ENCODE data around the gene VPS26A.
"Not testable (repeated sequence)": the region's sequence is repeated elsewhere in the genome, so short reads cannot be mapped to it uniquely, and the experiment has no call there.

Gene VPS26A

DNA sequence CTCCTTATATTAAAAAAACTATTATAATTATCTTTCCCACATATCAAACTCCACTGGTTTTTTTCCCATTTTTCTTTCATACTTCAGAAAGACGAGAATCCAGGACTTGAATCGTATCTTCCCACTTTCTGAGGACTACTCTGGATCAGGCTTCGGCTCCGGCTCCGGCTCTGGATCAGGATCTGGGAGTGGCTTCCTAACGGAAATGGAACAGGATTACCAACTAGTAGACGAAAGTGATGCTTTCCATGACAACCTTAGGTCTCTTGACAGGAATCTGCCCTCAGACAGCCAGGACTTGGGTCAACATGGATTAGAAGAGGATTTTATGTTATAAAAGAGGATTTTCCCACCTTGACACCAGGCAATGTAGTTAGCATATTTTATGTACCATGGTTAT, 20.2 kb upstream of the VPS26A start:
- DNase-seq (ENCODE audit: low spot score), result no peak

DNA sequence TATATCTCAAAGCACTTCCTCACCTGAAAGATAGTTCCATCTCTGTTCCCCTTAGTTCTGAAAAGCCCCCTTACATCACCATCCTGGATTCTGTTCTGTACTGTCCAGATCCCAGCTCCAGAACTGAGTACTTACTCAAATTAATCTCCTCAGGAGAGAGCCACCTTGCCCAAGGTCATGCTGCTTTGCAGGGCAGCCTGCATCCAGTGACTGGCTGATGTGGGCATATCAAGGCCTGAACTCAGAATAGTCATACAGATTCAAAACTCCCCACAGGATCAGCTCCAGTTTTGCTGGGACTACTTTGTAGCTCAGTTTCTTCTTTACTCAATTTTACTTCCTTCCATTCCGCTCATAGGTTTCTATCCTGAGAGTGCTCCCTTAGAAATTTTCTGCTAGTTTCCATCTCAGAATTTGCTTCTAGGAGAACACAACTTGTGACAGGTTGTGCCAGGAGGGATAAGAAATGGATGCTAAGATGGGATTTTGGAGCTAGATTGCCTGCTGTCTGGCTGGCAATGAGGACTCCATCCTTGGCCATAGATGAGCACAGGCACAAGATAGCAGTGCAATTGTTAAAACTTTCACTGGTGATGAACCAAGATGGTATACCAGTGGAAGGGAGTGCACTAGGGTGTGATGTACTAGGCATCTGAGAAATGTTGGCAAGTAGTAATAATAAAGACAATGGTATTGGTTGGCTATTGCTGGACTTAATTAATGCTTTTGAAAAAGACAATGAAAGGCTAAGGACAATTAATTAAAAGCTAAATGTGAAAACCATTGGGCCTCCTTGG, 18.8 kb upstream of the VPS26A start:
- DNase-seq (ENCODE audit: low spot score), result no peak

DNA sequence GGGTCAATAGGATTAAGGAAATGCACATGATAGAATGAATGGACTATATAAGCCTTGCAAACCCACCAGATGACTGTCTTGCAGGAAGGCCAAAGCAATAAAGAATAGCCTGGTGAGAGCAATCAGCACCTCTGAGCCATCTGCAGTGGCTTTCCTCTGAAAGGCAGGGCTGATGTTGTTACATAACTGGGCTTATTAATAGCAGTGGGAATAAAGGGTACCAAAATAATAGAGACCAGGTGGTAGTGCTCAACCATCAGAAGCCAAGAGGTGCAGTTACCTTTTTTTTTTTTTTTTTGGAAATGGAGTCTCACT, 16.8 kb upstream of the VPS26A start:
- DNase-seq (ENCODE audit: low spot score), result no peak

DNA sequence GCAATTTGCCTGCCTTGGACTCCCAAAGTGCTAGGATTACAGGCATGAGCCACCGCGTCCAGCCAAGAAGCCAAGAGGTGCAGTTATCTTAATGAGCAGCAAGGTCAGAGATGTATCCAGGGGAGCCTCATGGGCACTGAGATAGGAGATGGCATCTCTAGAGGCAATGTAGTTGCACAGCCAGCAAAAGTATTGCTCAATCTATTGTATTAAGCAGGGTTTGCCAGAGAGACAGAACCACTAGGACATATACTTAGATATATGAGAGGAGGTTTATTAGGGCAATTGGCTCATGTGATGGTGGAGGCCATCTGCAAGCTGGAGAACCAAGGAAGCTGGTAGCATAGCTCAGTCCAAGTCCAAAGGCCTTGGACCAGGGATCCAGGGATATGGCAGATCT, 16.3 kb upstream of the VPS26A start:
- DNase-seq (ENCODE audit: low spot score), result no peak

DNA sequence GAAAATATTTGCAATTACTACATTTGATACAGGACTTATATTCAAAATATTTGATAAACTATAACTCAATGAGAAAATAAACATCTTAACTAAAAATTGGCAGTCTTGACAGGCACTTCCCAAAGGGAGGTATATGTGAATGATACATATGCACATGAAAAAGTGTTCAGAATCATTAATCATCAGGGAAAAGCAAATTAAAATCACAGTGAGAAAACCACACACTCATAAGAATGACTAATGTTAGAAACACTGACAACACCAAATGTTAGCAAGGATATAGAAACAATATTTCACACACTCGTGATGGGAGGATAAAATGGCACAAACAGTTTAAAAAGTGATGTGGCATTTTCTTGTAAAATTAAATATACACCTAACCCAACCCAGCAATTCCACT, 4.1 kb upstream of the VPS26A start:
- DNase-seq (ENCODE audit: low spot score), result no peak

DNA sequence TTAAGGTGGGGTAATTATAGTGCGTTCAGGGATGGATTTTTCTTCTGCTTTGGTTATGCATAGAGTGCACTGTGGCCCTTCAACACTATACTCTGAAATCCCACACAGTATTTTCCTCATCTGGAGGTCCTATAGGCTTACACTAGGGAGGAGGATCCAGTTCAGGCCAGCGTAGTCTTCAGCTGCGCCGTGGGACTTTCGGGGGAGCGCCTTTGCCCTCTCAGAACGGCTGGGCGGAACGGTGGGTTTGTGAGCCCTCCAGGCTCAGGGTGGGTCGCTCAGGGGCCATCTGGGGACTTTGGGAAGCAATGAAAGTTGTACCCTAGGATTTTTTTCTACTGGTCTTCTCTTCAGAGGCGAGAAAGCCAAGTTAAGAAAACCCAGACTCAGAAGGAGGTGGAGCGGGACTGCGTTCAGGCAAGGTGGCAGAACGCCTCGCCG, 652 bp upstream of the VPS26A start:
- DNase-seq (ENCODE audit: low spot score), result no peak

DNA sequence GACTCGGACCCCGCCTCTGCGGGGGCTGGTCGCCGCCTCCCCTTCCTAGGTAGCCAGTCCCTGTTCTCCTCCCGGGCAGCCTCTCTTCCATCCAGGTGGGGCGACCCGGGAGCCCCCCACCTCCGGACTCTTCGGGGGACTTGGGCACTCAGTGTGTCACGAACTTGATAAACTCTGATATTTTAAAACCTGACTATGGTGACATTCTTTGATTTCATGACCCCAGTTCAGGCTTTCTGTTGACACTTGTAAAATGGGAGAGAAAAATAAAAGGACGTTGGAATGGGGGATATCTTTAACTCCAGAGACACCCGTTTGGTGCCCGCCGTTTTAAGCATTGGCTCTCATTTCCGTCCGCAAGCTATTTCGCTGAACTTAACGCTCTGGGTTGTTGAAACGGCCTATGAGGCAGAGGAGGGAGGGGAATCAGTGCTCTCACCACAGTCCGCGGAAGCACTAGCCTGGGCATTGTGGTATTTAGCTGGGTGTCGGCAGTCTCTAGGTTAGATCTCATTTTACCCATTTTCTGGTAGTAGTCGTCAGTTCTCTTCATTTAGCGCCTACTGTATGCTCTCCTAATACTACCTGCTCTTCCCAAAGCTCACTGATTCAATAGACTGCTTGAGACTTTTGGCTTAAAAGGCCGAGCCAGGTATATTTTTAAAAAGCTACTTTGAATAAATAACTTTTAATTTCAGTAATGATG, 738 bp downstream of the VPS26A start:
- DNase-seq (ENCODE audit: low spot score), result peak; percentile 48

DNA sequence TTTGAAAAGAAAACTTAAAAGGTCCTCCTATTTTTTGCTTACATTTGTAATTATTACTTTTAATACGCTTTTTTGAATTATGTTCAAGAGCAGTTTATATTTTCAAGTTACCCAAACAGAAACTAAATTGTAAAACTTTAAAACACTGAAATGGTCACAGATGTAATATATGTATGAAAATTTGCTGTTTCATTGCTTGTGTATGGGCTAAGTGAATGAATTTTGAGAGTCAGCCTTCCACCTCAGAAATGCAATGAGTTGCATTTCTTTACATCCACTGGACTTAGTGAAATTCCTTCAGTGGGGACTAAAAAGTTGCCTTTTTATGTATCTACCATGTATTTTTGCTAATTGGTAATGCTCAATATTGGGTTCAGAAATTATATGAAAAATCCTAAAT, 1.6 kb downstream of the VPS26A start:
- DNase-seq (ENCODE audit: low spot score), result no peak

DNA sequence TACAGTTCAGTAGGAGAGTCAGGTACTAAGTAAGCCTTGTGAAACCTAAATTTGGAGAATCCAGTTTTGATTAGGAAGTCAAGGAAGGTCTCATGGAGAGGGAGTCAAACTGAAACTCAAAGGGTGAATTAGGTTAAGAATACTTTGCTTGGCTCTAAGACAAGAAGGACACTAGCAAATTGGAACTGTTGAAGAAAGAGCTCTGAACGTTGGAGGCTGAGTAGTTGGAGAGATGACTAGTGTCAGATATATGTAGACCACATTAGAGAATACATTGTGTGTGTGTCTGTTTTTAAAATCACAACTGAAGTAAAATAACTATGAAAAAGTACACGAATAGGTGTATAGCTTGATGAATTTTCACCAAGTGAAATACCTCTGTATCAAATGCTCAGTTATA, 6.3 kb downstream of the VPS26A start:
- DNase-seq (ENCODE audit: low spot score), result no peak

DNA sequence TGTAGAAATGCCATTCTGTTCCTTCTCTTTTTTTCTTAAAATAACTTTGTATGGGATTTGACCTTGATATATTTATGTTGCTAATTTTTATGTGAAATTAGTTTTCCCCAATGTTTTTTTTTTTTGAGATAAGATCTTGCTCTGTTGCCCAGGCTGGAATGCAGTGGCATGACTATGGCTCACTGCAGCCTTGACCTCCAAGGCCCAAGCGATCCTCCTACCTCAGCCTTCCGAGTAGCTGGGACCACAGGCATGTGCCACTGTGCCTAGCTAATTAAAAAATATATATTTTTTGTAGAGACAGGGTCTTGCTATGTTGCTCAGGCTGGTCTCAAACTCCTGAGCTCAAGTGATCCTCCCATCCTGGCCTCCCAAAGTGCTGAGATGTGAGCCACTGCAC, 16.0 kb downstream of the VPS26A start:
- no peak for DNase-seq (ENCODE audit: low spot score)

DNA sequence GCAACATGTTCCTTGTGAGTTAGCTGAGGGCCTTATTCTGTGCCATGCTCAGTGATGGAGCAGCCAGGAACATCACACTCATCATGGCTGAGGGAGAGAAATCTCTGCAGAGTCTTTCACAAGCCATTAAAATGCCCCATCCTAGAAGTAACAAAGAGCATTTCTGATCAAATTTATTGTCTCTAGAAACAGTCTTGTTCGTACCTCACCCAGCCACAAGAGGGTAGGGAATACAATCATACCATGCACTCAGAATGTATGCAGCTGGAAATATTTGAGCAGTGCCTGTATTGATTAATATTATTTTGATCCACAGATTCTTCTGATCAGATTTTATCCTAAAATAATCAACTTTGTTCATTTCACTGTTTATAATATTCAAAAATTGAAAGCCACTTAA, 17.3 kb downstream of the VPS26A start:
- no peak for DNase-seq (ENCODE audit: low spot score)

DNA sequence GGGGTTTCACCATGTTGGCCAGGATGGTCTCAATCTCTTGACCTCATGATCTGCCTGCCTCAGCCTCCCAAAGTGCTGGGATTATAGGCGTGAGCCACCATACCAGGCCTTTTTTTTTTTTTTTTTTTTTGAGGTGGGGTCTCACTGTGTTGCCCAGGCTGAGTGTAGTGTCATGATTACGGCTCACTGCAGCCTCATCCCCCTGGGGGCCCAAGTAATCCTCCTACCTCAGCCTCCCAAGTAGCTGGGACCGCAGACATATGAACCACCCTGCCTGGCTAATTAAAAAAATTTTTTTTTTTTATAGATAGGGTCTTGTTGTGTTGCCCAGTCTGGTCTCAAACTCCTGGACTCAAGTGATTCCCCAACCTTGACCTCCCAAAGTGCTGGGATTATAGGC, 18.1 kb downstream of the VPS26A start:
- DNase-seq (ENCODE audit: low spot score), result not testable (repeated sequence)

DNA sequence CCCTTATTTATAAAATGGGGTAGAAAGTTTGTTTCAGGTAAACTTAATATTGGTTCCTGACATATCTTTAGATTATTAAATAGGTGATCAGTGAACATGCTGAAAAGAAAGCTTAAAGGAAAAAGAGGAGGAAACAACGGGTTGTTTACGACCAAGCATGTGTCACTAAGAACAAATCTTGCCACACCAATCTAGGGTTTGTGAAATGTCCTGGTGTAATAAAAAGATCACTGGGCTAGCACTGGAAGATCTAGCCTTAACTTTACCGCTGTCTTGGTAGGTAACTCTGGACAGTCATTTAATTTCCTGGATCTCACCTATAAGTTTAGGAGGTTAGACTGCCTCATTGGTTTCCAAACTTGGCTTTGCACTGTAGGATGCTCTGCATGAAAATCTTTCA, 19.0 kb downstream of the VPS26A start:
- DNase-seq (ENCODE audit: low spot score), result no peak

DNA sequence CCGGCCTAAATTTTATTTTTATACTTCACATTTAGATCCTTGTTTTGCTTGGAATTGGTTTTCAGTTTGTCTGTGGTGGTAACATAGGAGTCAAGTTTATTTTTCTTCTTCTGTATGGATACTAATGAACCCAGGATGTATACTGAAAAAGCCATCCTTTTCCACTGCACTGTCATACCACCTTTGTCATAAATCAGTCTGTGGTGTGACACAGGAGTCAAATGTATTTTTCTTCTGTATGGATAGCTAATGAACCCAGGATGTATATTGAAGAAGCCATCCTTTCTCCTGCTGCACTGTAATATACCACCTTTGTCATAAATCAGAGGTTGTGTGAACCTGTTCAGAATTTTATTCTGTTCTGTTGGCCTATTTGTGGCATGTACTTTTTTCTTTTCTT, 21.4 kb downstream of the VPS26A start:
- DNase-seq (ENCODE audit: low spot score), result no peak

DNA sequence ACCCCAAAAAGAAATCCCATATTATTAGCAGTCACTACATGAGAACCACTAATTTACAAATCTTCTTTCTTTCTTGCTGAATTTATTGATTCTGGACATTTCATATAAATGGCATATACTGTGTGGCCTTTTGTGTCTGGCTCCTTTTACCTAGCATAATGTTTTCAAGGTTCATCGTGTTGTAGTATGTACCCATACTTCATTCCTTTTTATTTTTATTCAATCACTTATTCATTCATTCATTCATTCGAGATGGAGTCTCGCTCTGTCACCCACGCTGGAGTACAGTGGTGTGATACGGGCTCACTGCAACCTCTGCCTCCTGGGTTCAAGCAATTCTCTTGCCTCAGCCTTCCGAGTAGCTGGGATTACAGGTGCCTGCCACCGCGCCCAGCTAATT, 21.9 kb downstream of the VPS26A start:
- DNase-seq (ENCODE audit: low spot score), result no peak

DNA sequence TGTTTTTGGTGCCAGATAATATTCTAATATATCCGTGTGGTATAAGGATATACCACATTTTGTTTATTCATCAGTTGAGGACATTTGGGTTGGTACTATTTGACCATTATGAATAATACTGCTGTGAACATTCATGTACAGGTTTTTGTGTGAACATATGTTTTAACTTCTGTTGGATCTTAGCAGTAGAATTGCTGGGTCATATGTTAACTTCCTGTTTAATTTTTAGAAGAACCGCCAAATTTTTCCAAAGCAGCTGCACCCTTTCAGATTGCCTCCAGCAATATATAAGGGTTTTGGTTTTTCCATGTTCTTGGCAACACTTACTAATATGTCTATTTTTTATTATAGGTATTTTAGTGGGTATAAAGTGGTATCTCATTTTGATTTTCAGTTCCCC, 22.8 kb downstream of the VPS26A start:
- DNase-seq (ENCODE audit: low spot score), result no peak

DNA sequence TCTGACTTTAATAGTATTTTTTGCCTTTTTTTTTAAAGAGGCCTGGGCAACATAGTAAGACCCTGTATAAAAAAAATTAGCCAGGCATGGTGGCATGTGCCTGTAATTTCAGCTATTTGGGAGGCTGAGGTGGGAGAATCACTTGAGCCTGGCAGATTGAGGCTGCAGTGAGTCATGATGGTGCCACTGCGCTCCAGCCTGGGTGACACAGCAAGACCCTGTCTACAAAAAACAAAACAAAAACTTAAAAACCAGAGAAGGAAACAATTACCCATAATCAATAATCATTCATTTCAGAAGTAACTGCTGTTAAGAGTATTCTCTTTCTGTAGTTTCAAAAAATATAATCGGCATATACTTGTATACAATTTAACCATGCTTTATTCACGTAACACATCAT, 28.0 kb downstream of the VPS26A start:
- DNase-seq (ENCODE audit: low spot score), result no peak

DNA sequence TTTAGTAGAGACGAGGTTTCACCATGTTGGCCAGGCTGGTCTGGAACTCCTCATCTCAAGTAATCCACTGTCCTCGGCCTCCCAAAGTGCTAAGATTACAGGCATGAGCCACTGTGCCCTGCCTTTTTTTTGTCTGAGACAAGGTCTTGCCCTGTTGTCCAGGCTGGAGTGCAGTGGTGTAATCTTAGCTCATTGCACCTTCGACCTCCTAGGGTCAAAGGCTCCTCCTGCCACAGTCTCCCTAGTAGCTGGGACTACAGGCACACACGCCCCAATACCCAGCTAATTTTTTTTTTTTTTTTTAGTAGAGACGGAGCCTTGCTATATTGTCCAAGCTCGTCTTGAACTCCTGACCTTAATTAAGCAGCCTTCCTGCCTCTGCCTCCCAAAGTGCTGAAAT, 29.2 kb downstream of the VPS26A start:
- no peak for DNase-seq (ENCODE audit: low spot score)

DNA sequence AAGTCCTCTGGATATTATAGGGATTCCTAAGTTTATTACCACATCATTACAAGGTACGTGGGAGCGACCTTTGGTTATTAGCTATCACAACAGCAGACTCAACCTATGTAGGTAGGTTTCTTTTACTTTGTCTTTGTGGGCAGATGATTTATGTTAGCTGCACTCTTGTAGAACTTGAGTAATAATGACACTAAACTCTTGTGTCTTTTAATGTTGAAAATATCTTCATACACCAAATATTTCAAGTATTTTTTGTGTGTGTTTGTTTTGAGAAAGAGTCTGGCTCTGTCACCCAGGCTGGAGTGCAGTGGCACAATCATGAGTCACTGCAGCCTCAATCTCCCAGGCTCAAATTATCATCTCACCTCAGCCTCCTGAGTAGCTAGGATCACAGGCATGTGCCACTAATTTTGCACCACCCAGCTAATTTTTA, 36.8 kb downstream of the VPS26A start:
- no peak for DNase-seq (ENCODE audit: low spot score)

DNA sequence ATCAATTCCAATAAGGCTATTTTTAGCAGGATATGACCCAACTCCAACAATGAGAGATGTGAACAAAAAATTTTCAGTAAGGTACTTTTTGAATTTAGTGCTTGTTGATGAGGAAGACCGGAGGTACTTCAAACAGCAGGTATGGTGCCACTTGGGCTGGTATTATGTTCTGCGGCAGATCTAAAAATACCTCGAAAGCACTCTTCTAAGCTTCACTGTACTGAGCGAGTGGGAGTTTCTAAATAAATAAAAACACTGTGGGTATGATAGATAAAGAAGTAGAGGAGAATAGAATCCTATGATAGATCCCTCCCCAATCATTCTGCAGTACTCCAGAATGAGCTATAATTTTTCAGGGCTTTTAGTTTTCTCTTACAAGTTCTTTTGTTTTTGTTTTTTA, 44.5 kb downstream of the VPS26A start:
- no peak for DNase-seq (ENCODE audit: low spot score)

DNA sequence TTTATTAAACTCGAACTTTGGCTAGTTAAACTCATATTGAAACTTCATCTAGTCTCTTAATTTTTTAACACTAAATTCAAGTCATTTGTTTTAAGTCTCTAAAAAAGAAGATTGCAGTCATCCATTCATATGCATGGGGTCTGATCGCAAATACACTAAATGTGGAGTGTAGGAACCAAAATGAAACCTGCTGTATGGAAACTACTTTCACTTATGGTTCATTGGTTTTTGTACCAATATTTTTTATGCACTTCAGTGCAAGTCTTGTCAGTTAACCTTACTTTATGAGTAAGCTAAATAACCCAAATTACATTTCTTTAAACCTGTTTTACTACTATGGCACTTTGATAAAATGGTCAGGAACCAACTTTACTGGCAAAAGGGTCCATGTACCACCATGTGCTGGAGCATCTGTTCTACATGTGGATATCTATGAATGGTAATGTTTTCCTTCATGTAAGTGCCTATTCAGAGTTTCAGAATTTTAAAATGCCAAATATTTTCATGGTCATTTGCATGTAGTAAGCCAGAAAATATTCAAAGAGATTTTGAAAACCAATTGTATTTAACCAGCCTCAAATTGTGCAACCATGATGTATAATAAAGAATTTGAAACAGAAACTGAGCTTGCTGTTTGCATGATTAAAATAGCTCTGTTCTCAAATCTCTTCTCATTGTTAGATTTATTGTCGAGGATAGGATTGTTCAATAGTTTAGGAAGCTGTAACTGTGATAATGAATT, 48.4 kb downstream of the VPS26A start:
- no peak for DNase-seq (ENCODE audit: low spot score)

DNA sequence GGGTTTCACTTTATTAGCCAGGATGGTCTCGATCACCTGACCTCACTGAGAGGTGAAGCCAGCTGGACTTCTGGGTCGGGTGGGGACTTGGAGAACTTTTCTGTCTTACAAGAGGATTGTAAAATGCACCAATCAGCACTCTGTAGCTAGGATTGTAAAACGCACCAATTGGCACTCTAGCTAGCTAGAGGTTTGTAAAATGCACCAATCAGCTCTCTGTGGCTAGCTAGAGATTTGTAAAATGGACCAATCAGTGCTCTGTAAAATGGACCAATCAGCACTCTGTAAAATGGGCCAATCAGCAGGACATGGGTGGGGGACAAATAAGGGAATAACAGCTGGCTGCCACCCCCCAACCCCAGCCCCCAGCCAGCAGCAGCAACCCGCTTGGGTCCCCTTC, 51.3 kb downstream of the VPS26A start:
- not testable (repeated sequence) for DNase-seq (ENCODE audit: low spot score)

DNA sequence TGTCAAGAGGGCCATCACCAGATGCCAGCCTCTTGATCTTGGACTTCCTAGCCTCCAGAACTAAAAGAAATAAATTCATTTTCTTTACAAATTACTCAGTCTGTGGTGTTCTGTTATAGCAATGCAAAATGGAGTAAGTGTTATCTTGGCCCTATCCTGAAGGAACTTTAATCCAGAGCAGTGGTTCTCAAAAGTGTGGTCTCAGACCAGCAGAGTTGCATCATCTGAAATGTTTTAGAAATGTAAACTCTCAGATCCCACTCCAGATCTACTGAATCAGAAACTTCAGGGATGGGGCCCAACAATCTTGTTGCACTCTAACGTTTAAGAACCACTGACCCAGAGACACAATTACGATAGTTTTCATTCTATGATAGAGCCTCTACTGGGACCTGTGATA, 52.8 kb downstream of the VPS26A start:
- DNase-seq (ENCODE audit: low spot score), result no peak
